SK-N-SH treated with all-trans-retinoic acid at 6 μM for 48 hours (cell line): ENCODE results near the gene BMP6.

Experiments used
- ATAC-seq: fragments of 200-7000 bp; cut with Tn5 transposase; 3 replicates; pipeline ENCODE4 v1.9.1; 2020; ENCODE audit warnings: mild to moderate bottlenecking, moderate library complexity
- ARNTL ChIP-seq: fragments of 450-650 bp; formaldehyde crosslinking; IDR thresholded peaks from 2 replicates; pipeline ENCODE4 v1.5.0; 2020; ENCODE audit warnings: low read depth, mild to moderate bottlenecking, moderate library complexity, borderline replicate concordance
- BACH2 ChIP-seq: fragments of 250-450 bp; sonication (Bioruptor Pico); IDR thresholded peaks from 2 replicates; pipeline ENCODE4 v1.9.0; 2021; ENCODE audit warnings: mild to moderate bottlenecking, borderline replicate concordance
- CSDC2 ChIP-seq: fragments of 250-450 bp; sonication (Bioruptor Pico); IDR thresholded peaks from 2 replicates; pipeline ENCODE4 v1.5.0; 2020; ENCODE audit warnings: mild to moderate bottlenecking, moderate library complexity
- GLIS3 ChIP-seq: fragments of 250-450 bp; sonication (Bioruptor Pico); IDR thresholded peaks from 2 replicates; pipeline ENCODE4 v1.5.0; 2020; ENCODE audit warnings: mild to moderate bottlenecking, moderate library complexity
- ISL1 ChIP-seq: fragments of 250-450 bp; sonication (Bioruptor Pico); IDR thresholded peaks from 2 replicates; pipeline ENCODE4 v2.1.2; 2022; ENCODE audit warnings: mild to moderate bottlenecking, moderate library complexity
- OSR1 ChIP-seq: fragments of 250-450 bp; sonication (Bioruptor Pico); IDR thresholded peaks from 2 replicates; pipeline ENCODE4 v1.8.0; 2022; ENCODE audit warnings: moderate library complexity, mild to moderate bottlenecking, inconsistent platforms
- PPARA ChIP-seq: fragments of 250-450 bp; sonication (Bioruptor Pico); IDR thresholded peaks from 2 replicates; pipeline ENCODE4 v1.5.0; 2020; ENCODE audit warnings: mild to moderate bottlenecking, borderline replicate concordance
- RARB ChIP-seq: fragments of 250-450 bp; sonication (Bioruptor Pico); IDR thresholded peaks from 2 replicates; pipeline ENCODE4 v1.8.0; 2021; ENCODE audit warnings: mild to moderate bottlenecking, moderate library complexity
- SNAI2 ChIP-seq: fragments of 250-450 bp; sonication (Bioruptor Pico); IDR thresholded peaks from 2 replicates; pipeline ENCODE4 v1.5.0; 2020; ENCODE audit warnings: mild to moderate bottlenecking, moderate library complexity
- TOX ChIP-seq: fragments of 250-450 bp; sonication (Bioruptor Pico); IDR thresholded peaks from 2 replicates; pipeline ENCODE4 v1.8.0; 2021; ENCODE audit warnings: mild to moderate bottlenecking, moderate library complexity, borderline replicate concordance
- ZC3H10 ChIP-seq: fragments of 250-450 bp; sonication (Bioruptor Pico); IDR thresholded peaks from 2 replicates; pipeline ENCODE4 v1.5.1; 2021; ENCODE audit warnings: mild to moderate bottlenecking, moderate library complexity
- ZFP3 ChIP-seq: fragments of 250-450 bp; sonication (Bioruptor Pico); IDR thresholded peaks from 2 replicates; pipeline ENCODE4 v1.5.0; 2020; ENCODE audit warnings: mild to moderate bottlenecking, moderate library complexity
- ZFP30 ChIP-seq: fragments of 450-650 bp; formaldehyde crosslinking; IDR thresholded peaks from 2 replicates; pipeline ENCODE4 v1.5.0; 2022; ENCODE audit warnings: mild to moderate bottlenecking, moderate library complexity
- ZNF565 ChIP-seq: fragments of 450-650 bp; formaldehyde crosslinking; conservative IDR thresholded peaks from 2 replicates; pipeline ENCODE4 v1.5.0; 2020; ENCODE audit warnings: low read depth, mild to moderate bottlenecking, moderate library complexity
- ZNF70 ChIP-seq: fragments of 450-650 bp; formaldehyde crosslinking; IDR thresholded peaks from 2 replicates; pipeline ENCODE4 v1.5.0; 2020; ENCODE audit warnings: mild to moderate bottlenecking, moderate library complexity
- ZNF8 ChIP-seq: fragments of 450-650 bp; formaldehyde crosslinking; IDR thresholded peaks from 2 replicates; pipeline ENCODE4 v1.5.0; 2020; ENCODE audit warnings: mild to moderate bottlenecking, moderate library complexity
- TF ChIP-seq, protein P1 (sequence below): fragments of 250-450 bp; sonication (Bioruptor Pico); IDR thresholded peaks from 2 replicates; pipeline ENCODE4 v1.8.0; 2021; ENCODE audit warnings: low read depth, mild to moderate bottlenecking, moderate library complexity, borderline replicate concordance
- TF ChIP-seq, protein P2 (sequence below): fragments of 250-450 bp; sonication (Bioruptor Pico); IDR thresholded peaks from 2 replicates; pipeline ENCODE4 v1.5.1; 2020; ENCODE audit warnings: low read depth, mild to moderate bottlenecking, moderate library complexity
- TF ChIP-seq, protein P3 (sequence below): fragments of 250-450 bp; sonication (Bioruptor Pico); IDR thresholded peaks from 2 replicates; pipeline ENCODE4 v1.5.0; 2020; ENCODE audit warnings: mild to moderate bottlenecking, moderate library complexity
- TF ChIP-seq, protein P4 (sequence below): fragments of 250-450 bp; sonication (Bioruptor Pico); IDR thresholded peaks from 2 replicates; pipeline ENCODE4 v1.8.0; 2020; ENCODE audit warnings: mild to moderate bottlenecking, moderate library complexity, borderline replicate concordance
- TF ChIP-seq, protein P5 (sequence below): fragments of 250-450 bp; sonication (Bioruptor Pico); IDR thresholded peaks from 2 replicates; pipeline ENCODE4 v1.5.1; 2021; ENCODE audit warnings: mild to moderate bottlenecking, moderate library complexity

The BMP6 gene

DNA sequence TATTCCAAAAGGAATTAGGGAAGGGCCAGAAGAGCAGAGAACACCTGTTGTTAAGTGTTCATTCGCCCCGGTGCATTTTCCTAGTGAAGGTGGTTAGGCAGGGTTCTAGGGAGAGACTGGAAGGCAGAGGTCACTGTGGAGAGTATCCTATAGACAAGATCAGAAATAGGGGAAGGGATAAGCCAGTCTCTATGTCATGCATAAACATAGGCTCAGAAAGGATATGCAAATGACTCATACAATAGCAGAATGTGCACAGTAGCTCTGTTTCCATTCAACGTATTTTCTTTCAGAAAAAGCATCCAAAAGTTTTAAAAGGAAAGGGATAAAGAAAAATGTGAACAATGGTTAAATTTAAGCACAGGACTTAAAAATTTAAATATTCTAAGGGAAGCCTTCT lies 47.4 kb downstream of the BMP6 start:
- TF ChIP-seq ZFP30 (CRISPR knock-in tag) (no peak), OSR1 (CRISPR knock-in tag) (no peak), ZNF70 (CRISPR knock-in tag) (no peak), BACH2 (no peak), CSDC2 (no peak)
- TF ChIP-seq, protein P1, sequence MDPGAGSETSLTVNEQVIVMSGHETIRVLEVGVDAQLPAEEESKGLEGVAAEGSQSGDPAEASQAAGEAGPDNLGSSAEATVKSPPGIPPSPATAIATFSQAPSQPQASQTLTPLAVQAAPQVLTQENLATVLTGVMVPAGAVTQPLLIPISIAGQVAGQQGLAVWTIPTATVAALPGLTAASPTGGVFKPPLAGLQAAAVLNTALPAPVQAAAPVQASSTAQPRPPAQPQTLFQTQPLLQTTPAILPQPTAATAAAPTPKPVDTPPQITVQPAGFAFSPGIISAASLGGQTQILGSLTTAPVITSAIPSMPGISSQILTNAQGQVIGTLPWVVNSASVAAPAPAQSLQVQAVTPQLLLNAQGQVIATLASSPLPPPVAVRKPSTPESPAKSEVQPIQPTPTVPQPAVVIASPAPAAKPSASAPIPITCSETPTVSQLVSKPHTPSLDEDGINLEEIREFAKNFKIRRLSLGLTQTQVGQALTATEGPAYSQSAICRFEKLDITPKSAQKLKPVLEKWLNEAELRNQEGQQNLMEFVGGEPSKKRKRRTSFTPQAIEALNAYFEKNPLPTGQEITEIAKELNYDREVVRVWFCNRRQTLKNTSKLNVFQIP (CRISPR knock-in tag): no peak
- no peak for ATAC-seq

DNA sequence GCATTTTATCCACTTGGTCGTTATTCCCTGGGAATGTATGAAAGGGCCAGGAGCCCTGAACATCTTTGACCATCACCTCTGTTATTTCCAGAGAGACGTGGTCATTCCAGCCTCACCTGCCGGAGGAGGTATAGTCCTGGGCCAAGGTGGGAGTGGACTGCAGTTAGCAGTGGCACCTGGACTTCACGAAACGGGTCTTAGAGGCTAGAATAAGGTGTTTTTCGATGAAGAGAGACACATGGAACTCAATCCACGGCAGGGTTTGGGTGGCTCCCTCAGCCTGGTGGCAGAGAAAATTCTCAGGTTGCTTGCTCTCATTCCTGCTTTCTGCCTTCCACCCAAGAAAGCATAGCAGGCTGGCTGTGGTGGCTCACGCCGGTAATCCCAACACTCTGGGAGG lies 48.0 kb downstream of the BMP6 start:
- no peak for ATAC-seq
- TF ChIP-seq CSDC2: no peak
- TF ChIP-seq ZC3H10 (CRISPR knock-in tag): no peak
- no peak for TF ChIP-seq PPARA
- TF ChIP-seq, protein P1 (CRISPR knock-in tag): no peak
- TF ChIP-seq ZNF565 (CRISPR knock-in tag): no peak
- TF ChIP-seq, protein P2, sequence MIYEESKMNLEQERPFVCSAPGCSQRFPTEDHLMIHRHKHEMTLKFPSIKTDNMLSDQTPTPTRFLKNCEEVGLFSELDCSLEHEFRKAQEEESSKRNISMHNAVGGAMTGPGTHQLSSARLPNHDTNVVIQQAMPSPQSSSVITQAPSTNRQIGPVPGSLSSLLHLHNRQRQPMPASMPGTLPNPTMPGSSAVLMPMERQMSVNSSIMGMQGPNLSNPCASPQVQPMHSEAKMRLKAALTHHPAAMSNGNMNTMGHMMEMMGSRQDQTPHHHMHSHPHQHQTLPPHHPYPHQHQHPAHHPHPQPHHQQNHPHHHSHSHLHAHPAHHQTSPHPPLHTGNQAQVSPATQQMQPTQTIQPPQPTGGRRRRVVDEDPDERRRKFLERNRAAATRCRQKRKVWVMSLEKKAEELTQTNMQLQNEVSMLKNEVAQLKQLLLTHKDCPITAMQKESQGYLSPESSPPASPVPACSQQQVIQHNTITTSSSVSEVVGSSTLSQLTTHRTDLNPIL (CRISPR knock-in tag): no peak
- no peak for TF ChIP-seq SNAI2 (CRISPR knock-in tag)
- no peak for TF ChIP-seq ZFP3 (CRISPR knock-in tag)
- TF ChIP-seq ARNTL (CRISPR knock-in tag): no peak
- no peak for TF ChIP-seq TOX (CRISPR knock-in tag)
- TF ChIP-seq ZNF8 (CRISPR knock-in tag): no peak
- TF ChIP-seq RARB (CRISPR knock-in tag): no peak
- no peak for TF ChIP-seq GLIS3
- TF ChIP-seq, protein P3, sequence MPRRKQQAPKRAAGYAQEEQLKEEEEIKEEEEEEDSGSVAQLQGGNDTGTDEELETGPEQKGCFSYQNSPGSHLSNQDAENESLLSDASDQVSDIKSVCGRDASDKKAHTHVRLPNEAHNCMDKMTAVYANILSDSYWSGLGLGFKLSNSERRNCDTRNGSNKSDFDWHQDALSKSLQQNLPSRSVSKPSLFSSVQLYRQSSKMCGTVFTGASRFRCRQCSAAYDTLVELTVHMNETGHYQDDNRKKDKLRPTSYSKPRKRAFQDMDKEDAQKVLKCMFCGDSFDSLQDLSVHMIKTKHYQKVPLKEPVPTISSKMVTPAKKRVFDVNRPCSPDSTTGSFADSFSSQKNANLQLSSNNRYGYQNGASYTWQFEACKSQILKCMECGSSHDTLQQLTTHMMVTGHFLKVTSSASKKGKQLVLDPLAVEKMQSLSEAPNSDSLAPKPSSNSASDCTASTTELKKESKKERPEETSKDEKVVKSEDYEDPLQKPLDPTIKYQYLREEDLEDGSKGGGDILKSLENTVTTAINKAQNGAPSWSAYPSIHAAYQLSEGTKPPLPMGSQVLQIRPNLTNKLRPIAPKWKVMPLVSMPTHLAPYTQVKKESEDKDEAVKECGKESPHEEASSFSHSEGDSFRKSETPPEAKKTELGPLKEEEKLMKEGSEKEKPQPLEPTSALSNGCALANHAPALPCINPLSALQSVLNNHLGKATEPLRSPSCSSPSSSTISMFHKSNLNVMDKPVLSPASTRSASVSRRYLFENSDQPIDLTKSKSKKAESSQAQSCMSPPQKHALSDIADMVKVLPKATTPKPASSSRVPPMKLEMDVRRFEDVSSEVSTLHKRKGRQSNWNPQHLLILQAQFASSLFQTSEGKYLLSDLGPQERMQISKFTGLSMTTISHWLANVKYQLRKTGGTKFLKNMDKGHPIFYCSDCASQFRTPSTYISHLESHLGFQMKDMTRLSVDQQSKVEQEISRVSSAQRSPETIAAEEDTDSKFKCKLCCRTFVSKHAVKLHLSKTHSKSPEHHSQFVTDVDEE (CRISPR knock-in tag): no peak
- TF ChIP-seq, protein P4, sequence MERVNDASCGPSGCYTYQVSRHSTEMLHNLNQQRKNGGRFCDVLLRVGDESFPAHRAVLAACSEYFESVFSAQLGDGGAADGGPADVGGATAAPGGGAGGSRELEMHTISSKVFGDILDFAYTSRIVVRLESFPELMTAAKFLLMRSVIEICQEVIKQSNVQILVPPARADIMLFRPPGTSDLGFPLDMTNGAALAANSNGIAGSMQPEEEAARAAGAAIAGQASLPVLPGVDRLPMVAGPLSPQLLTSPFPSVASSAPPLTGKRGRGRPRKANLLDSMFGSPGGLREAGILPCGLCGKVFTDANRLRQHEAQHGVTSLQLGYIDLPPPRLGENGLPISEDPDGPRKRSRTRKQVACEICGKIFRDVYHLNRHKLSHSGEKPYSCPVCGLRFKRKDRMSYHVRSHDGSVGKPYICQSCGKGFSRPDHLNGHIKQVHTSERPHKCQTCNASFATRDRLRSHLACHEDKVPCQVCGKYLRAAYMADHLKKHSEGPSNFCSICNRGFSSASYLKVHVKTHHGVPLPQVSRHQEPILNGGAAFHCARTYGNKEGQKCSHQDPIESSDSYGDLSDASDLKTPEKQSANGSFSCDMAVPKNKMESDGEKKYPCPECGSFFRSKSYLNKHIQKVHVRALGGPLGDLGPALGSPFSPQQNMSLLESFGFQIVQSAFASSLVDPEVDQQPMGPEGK (CRISPR knock-in tag): no peak
- TF ChIP-seq, protein P5, sequence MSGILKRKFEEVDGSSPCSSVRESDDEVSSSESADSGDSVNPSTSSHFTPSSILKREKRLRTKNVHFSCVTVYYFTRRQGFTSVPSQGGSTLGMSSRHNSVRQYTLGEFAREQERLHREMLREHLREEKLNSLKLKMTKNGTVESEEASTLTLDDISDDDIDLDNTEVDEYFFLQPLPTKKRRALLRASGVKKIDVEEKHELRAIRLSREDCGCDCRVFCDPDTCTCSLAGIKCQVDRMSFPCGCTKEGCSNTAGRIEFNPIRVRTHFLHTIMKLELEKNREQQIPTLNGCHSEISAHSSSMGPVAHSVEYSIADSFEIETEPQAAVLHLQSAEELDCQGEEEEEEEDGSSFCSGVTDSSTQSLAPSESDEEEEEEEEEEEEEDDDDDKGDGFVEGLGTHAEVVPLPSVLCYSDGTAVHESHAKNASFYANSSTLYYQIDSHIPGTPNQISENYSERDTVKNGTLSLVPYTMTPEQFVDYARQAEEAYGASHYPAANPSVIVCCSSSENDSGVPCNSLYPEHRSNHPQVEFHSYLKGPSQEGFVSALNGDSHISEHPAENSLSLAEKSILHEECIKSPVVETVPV (CRISPR knock-in tag): no peak
- no peak for TF ChIP-seq OSR1 (CRISPR knock-in tag)
- TF ChIP-seq ISL1 (CRISPR knock-in tag): no peak
- TF ChIP-seq ZNF70 (CRISPR knock-in tag): no peak
- TF ChIP-seq BACH2: no peak

DNA sequence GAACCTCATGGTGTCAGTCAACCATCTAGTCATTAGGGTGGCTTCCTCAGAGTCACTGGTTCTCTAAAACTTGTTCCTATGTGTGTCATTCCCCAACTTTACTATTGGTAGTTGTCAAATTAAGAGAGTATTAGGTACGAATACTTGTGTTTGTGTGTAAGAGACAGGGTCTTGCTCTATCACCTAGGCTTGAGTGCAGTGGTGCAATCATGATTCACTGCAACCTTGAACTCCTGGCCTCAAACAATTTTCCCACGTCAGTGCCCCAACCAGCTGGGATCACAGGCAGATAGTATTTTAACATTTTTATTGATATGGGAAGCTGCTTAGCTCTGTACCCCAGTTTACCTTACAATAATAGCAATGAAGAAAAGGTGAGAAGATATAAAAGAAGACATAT lies 50.6 kb downstream of the BMP6 start:
- ATAC-seq: no peak

More for the DNA sequence above, 50.6 kb downstream of the BMP6 start:
- TF ChIP-seq, protein P3 (CRISPR knock-in tag): no peak
- no peak for TF ChIP-seq ZNF565 (CRISPR knock-in tag)
- TF ChIP-seq, protein P4 (CRISPR knock-in tag): no peak
- TF ChIP-seq, all 23 proteins: peak for 0
